Kidney tubule cell (primary cell): ENCODE results near the gene FERD3L.
"Not testable (repeated sequence)": the region's sequence is repeated elsewhere in the genome, so short reads cannot be mapped to it uniquely, and the experiment has no call there.

Source experiments
- DNase-seq: peaks from one replicate; pipeline ENCODE4 v3.0.0-alpha.2; 2018; ENCODE audit warnings: low spot score

FERD3L gene

GRCh38 chr7:19144661-19145433 lies at the start of gene FERD3L:
Gene FERD3L, minus strand, starts transcription at chr7:19145421. Its CDS starts 59 bp downstream, at chr7:19145362.
- DNase-seq, result no peak

- not testable (repeated sequence) for DNase-seq
Observed at GRCh38 chr7:19194417-19194816, 49.2 kb upstream of the FERD3L start.

- no peak for DNase-seq
Observed at GRCh38 chr7:19181634-19182033, 36.4 kb upstream of the FERD3L start.

- no peak for DNase-seq
Observed at GRCh38 chr7:19178595-19178994, 33.4 kb upstream of the FERD3L start.

- DNase-seq, result no peak
Observed at GRCh38 chr7:19177269-19177668, 32.0 kb upstream of the FERD3L start.

- DNase-seq, result no peak
Observed at GRCh38 chr7:19175241-19175640, 30.0 kb upstream of the FERD3L start.

- no peak for DNase-seq
Observed at GRCh38 chr7:19161671-19162070, 16.4 kb upstream of the FERD3L start.

- DNase-seq, result peak; percentile 6
Observed at GRCh38 chr7:19146699-19147098, 1.5 kb upstream of the FERD3L start.

GRCh38 chr7:19145434-19146115 lies 354 bp upstream of the FERD3L start:
- no peak for DNase-seq

- DNase-seq, result no peak
Observed at GRCh38 chr7:19143881-19144574, 1.2 kb downstream of the FERD3L start.

- DNase-seq, result no peak
Observed at GRCh38 chr7:19139706-19140327, 5.4 kb downstream of the FERD3L start.

GRCh38 chr7:19133886-19134285 lies 11.3 kb downstream of the FERD3L start:
- DNase-seq, result no peak

- DNase-seq, result no peak
Observed at GRCh38 chr7:19133390-19133789, 11.8 kb downstream of the FERD3L start.

- DNase-seq, result no peak
Observed at GRCh38 chr7:19128856-19129255, 16.4 kb downstream of the FERD3L start.

GRCh38 chr7:19121977-19122588 lies 23.1 kb downstream of the FERD3L start:
- DNase-seq, result peak; percentile 25

- no peak for DNase-seq
Observed at GRCh38 chr7:19119870-19120486, 25.2 kb downstream of the FERD3L start.

- no peak for DNase-seq
Observed at GRCh38 chr7:19119372-19119771, 25.8 kb downstream of the FERD3L start.

- DNase-seq, result no peak
Observed at GRCh38 chr7:19118636-19119371, 26.4 kb downstream of the FERD3L start.

- DNase-seq, result no peak
Observed at GRCh38 chr7:19117870-19118608, 27.2 kb downstream of the FERD3L start.
